HG03045 (cell line): ENCODE results near the gene LHFPL3.
"Not testable (repeated sequence)": the region's sequence is repeated elsewhere in the genome, so short reads cannot be mapped to it uniquely, and the experiment has no call there.

Source experiments
- ATAC-seq: cut with Tn5 transposase; IDR thresholded peaks from one replicate; pipeline ENCODE4 v1.9.1; 2021; ENCODE audit warnings: mild to moderate bottlenecking, moderate library complexity; ENCODE audit not compliant: unreplicated experiment

LHFPL3 gene

DNA sequence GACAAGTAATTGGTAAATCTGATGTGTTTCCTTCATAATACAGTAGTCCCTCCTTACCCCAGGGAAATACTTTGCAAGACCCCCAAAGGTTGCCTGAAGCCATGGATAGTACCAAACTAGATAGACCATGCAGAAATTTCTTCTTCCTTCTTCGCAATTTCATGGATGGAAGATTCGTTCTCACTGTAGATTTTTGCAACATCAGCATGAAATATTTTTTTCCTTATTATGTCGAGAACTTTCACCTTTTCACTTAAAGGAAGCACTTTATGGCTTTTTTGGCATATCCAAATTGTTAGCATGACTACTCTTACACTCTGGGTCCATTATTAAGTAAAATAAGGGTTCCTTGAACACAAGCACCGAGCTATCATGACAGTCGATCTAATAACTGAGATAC, 333.2 kb downstream of the LHFPL3 start:
- ATAC-seq: no peak

DNA sequence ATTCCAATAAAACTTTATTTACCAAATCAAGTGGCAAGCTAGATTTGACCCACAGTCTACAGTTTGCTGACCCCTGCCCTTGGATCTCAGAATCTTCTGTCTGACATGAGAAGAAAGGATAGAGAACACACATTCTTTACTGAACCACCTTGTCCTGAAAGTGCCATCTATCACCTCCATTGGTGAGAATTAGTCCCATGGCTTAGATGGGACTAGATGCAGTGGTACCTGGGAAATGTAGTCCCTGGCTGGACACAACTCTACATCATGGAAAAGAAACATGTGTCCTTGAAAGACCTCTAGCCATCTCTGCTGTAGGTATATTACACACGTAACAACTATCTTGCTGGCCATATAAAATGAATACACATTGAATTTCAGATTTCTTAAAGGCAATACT, 336.2 kb downstream of the LHFPL3 start:
- no peak for ATAC-seq

DNA sequence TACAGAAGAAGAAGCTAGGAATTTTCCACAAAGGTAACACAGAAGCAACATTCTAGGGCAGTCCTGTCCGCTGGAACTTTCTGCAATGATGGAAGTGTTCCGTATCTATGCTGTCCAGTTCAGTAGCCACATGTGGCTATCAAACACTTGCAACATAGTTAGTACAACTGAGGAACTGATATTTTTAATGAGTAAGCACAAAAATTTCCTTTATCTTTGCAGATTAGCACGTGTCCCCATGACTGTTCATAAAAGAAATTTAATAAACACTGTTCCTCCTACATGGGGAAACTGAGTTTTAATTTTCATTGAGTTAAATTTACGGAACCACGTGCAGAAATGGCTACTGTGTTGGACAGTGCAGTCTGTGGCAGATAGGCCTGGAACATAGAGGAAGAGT, 349.2 kb downstream of the LHFPL3 start:
- no peak for ATAC-seq

DNA sequence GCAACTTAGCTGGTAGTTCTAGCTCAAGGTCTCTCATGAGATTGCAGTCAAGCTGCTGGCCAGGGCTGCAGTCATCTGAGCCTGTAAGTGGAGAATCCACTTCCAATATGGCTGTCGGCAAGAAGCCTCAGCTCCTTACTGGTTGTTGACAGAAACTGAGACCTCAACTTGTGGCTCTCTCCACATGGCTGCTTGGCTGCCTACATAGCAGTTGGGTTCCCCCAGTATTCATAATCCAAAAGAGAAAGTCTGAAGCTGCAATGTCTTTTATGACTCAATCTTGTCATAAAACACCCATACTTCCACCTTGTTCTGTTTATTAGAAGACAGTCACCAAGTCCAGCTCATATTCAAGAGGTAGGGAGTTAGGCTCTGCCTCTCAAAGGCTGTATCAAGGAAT, 350.7 kb downstream of the LHFPL3 start:
- ATAC-seq: no peak

DNA sequence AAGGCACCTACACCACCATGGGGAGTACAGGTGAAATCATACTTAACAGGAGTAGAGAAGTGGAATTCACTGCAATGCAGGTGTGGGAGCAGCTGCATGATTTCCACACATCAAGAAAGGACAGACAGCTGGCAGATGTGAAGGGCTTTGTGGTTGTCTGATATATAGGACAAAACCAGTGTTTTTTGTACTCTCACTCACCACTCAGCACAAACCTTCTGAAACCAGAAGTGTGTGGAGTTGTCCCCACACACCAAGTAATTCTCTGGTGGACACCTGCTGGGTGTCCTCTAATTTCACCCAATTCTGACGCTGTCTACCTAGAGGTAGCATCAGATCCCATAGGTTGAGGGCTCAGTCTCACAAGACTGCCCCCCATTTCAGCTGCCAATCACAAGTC, 357.9 kb downstream of the LHFPL3 start:
- ATAC-seq: no peak

DNA sequence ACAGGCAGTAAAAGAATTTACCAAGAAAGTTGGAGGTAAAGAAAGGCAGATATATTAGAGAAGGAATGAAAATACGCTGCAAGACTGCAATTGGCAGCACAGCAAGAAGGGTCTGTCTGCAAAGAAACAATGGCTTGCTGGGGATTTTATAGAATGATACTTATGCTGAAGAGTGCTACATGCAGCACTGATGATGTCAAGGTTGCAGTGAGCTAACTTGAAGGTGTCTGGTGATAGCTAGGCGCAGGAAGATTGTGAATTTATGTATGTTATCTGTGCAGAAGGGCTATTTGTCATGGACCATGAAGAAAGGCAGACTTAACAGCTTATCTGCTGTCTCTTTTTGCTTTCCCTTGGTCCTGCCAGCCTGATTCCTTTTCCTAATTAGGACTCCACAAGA, 366.3 kb downstream of the LHFPL3 start:
- no peak for ATAC-seq

DNA sequence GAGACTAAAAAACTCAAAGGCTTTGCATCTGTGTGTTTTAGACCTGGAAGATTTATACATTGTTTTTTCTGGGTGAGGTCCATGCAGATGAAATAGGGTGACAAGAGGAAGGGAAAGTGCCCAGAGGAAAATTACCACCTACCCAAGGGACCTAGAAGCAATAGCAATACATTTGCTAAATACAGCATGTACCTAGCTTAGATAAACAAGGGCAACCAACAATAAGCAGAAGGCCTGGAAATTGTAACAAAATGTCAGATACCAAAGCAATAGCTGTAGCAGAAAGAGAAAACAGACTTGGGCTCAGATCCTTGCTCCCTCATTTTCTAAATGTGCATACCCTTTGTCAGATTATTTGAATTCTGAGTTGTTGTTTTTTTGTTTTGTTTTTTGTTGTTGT, 367.2 kb downstream of the LHFPL3 start:
- no peak for ATAC-seq

DNA sequence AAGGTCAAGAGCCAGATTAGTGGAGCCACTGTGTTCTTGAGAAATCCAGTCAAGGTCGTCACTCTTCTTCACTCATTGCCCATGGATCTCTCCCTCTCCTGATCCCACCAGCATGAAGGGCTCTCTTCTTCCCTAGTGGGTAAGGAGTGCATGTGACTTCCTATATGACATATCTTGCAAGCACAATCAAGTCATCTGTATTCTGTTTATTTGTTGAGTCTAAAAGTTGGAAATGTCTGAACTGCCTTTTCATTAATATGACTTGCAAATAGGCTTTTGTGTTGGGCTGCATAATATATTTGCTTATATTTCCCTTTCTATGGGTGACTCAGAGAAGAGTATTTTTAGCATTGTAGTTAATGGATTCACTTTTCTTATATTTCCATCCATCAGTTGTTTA, 371.9 kb downstream of the LHFPL3 start:
- ATAC-seq: no peak

DNA sequence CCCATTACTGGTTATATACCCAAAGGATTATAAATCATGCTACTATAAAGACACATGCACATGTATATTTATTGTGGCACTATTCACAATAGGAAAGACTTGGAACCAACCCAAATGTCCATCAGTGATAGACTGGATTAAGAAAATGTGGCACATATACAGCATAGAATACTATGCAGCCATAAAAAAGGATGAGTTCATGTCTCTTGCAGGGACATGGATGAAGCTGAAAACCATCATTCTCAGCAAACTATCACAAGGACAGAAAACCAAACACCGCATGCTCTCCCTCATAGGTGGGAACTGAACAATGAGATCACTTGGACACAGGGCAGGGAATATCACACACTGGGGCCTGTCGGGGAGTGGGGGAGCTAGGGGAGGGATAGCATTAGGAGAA, 392.6 kb downstream of the LHFPL3 start:
- ATAC-seq: not testable (repeated sequence)

DNA sequence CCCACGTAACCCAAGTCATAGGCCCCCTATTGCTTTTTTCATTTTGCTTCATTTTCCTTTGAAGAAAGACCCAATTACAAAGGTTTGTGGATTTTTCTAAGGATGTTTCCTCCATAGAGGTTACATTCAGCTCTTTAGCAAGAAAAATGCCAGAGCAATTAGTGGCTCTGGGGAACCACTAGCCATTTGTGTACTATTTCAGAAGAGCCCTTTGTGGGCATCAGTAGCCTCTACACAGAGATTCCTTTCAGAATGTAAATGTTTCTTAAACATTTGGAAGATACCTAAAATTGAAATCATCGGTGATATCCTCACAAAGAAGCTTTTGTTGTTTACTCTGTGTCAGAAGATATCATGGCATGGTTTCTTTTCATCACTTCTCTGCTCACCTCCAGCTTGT, 394.6 kb downstream of the LHFPL3 start:
- no peak for ATAC-seq

DNA sequence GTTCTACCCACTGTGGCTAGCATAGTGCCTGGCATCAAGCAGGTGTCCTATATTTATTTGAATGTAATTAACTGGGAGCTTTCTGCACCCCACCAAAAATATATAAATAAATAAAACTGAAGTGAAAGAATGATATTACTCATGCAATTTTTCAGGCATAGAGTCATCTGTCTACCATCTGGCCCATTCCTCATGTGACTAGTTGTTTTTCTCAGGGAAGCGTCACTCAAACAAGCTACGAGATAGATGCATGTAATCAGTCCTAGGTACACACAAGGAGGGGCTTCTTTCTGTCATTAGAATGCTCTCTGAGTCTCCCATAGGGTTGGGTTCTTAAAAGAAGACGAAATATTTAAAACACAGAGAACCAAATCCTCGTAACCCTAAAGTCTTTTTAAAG, 430.1 kb downstream of the LHFPL3 start:
- ATAC-seq: no peak

DNA sequence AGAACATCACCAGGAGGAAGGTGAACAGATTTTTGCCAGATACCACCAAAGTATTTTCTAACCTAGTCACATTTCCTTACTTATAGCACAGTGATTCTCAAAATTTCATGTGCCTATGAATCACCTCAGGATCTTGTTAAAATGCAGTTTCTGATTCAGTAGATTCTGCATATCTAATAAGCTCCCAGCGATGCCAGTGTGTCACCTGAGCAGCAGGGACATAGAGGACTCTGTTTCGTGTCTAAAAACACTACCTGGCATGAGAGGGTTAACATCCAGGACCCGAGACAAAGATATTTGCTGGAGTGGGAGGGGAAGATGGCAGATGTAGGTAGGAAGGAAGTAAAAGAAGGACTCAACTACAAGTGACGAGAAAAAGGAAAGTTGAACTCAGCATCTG, 433.5 kb downstream of the LHFPL3 start:
- no peak for ATAC-seq

DNA sequence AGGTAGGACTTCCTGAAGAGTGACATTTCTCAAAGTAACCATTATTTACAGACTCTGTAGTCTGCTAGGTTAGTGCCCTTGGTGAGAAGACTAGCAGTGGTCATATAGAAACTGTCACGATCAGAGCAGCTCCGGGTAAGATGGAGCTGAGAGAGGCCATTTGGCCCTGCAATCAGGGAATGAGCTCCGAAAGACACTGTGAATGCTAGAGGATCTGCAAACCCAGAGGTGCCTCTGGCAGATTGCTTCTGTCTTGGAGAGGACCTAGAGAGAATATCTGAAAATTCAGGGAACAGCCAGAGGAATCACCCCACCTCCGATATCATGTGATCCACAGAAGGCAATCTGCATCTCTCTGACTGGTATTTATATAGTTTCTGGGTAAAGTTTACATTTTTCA, 438.7 kb downstream of the LHFPL3 start:
- no peak for ATAC-seq

DNA sequence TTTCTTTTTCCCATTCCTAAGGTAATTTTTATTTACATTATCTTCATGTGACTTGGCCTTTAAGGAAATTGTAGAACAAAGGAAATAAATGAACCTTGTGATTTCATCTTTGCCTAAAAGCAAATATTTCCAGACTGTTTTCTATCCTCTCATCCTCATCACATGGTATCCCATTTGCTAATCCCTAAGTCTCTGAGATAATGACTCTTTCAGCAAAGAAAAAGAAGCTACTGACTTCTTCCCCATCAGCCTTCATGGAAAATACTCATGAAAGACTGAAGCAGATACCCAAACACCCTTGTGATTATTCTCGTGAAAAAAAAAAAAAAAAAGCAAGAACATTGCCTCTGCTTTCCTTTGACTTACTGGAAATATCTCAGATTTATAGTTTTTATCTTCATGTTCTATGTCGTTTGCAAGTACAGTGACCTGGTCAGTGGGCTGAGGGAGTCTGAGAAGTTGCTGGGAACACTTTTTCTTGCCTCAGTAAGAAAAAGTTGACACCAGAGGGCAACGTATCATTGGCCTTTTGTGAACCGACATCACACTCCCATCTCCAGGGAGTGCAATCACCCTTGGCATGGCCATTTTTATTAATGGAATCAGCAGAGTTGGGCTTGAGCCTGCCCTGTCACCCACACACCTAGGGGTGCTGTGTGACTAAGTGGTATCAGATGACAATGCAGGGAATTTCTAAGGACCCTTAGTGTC, 439.6 kb downstream of the LHFPL3 start:
- no peak for ATAC-seq

DNA sequence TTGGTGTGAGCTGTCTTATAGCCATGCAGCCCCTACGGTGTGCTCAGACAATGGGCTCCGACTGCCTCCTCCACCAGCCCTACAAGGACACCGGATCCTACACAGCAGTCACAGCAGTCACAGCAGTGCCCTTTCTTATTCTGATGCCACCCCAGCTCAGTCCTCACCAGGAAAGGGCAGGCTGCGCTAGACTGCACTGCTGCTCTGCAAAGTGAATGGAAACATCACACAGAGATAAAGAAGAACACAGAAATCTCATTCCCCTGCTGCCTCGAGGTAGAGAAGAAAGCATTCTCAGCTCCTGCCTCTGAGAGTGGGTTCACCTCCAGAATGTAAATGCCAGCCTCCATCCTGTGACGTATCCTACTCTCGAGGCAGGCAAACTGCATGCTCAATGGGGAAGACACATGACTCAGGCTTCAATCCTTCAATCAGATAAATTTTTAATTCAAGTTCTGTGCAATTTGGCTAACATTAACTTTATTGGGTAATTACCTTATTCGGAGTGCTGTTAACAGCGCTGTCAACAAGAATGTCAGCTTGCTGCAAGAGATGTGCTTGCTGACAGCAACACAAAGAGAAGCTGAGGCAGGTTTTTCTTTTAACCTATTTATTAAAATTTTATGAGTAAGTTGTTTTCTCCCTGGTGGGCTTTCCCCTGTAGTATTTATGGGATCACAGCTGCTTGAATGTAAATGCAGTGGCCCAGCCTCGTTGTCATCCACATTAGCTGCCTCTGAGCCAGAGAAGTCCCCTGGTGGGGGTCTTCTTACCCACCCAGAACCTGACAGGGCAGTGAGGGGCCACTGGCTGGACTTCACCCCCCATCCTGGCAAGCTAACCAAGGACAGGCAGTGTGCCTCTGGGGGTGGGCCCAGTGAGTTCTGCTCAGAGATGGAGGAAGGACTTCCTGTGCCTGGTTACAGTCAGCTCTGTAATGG, 444.3 kb downstream of the LHFPL3 start:
- no peak for ATAC-seq

DNA sequence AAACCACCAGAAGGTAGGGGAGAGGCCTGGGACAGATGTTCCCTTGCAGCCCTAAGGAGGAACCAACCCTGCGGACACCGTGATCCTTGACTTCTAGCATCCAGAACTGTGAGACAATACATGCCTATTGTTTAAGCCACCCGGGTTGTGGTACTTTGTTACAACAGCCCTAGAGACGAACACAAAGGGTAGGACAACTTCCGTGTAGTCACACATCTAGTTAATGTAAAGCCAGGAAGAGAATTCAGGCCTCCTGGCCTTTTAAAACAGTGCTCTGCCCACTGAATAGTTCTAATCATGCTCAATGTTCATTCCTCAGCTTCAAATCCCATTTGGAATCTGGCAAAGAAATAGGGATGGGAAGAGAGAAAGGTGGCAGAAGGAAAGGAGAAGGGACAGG, 445.4 kb downstream of the LHFPL3 start:
- no peak for ATAC-seq

DNA sequence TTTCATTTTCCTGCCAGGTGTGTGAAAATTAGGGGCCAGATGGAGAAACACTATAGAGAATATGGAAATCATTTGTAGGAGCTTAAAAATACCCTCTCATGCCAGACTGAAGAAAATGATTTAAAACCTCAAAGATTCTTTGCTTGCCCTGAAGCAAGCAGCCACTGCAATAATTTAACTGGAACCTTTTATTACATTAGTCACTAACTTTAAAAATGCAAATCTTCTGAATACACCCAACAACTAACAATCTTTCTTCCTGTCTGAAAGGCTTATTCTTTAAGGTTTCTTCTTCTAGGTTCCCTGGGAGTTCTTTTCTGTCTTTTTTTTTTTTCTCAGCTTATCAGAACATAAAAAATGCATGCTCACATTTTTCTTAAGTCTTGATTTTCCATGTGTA, 447.1 kb downstream of the LHFPL3 start:
- no peak for ATAC-seq

DNA sequence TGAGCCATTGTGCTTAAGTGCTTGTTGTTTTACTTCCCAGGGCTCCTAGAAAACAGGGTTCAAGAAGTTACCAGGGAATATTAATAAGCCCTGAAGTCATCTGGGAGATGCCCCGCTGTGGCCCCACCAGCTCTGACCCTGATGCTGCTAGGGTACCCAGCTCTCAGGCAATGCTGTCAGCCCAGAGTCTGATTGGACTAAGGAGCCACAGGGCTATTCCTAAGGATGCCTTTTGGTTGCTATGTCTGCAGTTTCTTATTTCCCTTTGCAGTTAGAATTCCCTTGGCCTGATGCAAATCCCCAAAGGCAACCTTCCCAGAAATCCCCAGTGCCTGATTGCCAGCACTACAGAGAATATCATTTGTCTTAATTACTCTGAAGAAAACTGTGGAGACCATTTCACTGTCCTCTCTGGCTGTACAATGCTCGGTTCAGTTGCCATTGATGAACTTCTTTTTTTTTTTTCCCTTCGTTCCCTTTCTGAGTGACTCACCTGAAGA, 448.9 kb downstream of the LHFPL3 start:
- no peak for ATAC-seq

DNA sequence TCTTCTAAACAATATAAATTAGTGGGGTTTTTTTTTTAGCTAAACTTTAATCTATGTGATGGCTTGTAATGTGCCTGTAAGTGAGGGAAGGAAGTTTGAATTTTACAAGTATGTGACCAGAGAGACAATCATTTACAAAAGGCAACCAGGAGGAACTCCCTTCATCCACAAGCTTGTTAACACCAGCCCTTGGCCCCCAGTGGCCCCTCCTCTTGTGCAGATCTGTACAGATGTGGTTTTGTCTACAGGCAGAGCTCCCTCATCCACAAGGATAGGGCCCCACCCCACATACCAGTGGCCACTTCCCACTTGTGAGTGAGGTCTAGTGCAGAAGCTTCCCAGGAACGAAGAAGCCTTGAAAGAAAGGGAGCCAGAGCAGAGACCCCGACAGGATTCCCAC, 451.5 kb downstream of the LHFPL3 start:
- no peak for ATAC-seq

DNA sequence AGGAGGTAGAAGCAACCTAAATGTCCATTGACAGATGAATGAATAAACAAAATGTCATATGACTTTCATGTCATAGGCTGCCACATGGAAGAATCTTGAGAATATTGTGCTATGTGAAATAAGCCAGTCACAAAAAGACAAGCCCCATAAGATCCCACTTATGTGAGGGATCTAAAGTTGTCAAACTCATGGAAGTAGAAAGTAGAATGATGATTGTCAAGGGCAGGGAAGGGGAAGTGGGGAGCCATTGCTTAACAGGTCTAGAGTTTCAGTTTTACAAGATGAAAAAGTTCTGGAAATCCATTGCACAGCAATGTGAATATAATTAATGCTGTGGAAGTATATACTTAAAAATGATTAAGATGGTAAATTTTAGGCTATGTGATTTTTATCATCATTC, 456.3 kb downstream of the LHFPL3 start:
- ATAC-seq: no peak

DNA sequence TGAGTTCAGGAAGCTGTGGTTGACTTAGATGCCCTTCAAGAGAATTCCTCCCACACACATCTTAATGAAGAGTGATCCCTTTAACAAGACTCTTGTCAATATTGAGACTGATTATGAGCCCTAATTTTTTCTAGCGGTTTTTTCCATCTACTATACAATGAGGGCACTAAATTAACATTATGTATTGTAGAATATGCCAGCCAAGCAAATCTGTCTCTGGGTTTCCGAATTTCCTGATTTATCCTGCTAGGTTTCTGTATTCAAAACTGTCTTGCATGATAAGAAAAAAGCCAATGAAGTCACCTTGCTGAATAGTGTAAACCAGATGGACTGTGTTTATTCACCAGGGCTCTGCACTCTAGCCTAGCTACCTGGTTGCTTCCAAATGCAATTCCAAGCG, 461.4 kb downstream of the LHFPL3 start:
- no peak for ATAC-seq

DNA sequence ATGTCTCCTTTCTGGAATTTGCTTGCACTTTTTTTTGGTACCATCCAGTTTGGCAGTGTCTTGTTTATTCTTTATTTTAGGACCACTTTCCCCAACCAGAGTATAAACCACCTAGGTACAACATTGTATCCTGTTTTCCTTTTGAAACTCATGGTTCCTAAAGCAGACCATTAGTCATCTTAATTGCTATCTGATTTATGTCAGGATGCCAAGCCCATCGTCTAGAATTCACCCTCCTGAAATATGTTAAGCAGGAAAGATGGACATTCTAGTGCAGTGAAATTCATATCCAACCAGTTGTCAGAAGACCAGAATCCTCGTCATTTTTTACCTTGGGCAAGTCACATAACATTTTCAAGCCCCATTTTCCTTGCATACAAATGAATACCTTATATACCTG, 462.0 kb downstream of the LHFPL3 start:
- ATAC-seq: no peak
